Measurements from ENCODE around the gene SCLT1. TPM values are rescaled to one million over a fixed set of nuclear protein-coding genes. Genes with fewer than 3 reads are reported as not detected.

The SCLT1 gene
- total and polyA plus RNA-seq, 2 of the 8 experiments (the other 6 are each of a cell fraction or from before 2014, with no cell fraction given) = 4.8 to 13.1 TPM

DNA sequence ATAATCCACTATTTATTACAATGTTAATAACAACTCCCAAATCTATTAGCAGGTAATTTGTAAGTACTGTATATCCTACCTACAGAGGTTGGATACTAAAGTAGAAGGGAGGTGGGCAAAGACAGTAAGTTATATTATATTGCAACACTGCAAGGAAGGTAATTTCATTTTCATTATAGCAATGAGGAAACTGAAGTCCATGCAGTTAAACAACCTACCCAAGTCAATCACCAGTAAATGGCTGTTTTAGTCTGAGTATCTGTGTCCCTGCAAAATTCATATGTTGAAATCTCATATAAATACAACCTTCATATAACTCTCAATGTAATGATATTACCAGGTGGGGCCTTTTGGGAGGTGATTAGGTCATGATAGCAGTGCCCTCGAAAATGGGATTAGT lies 114.4 kb downstream of the SCLT1 start (continued):
- TF ChIP-seq TAF1 (IDR thresholded peaks at IDR 0.05; ENCODE audit: low read depth, low read length) = no peak
- TF ChIP-seq, protein P1, sequence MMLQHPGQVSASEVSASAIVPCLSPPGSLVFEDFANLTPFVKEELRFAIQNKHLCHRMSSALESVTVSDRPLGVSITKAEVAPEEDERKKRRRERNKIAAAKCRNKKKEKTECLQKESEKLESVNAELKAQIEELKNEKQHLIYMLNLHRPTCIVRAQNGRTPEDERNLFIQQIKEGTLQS (IDR thresholded peaks at IDR 0.05; ENCODE audit: insufficient read depth, low read depth, low read length) = no peak
- TF ChIP-seq CBX5 (IDR thresholded peaks at IDR 0.05; ENCODE audit: low read depth, low read length) = no peak
- TF ChIP-seq SP2 (IDR thresholded peaks at IDR 0.05; ENCODE audit: low read length) = no peak
- no peak for TF ChIP-seq SP1 (IDR thresholded peaks at IDR 0.05; ENCODE audit: low read depth, low read length)
- no peak for TF ChIP-seq POLR2AphosphoS5 (IDR thresholded peaks at IDR 0.05; ENCODE audit: low read depth, low read length)

All from H1 (cell line).